ENCODE measurements around the gene BTBD6.

DNA sequence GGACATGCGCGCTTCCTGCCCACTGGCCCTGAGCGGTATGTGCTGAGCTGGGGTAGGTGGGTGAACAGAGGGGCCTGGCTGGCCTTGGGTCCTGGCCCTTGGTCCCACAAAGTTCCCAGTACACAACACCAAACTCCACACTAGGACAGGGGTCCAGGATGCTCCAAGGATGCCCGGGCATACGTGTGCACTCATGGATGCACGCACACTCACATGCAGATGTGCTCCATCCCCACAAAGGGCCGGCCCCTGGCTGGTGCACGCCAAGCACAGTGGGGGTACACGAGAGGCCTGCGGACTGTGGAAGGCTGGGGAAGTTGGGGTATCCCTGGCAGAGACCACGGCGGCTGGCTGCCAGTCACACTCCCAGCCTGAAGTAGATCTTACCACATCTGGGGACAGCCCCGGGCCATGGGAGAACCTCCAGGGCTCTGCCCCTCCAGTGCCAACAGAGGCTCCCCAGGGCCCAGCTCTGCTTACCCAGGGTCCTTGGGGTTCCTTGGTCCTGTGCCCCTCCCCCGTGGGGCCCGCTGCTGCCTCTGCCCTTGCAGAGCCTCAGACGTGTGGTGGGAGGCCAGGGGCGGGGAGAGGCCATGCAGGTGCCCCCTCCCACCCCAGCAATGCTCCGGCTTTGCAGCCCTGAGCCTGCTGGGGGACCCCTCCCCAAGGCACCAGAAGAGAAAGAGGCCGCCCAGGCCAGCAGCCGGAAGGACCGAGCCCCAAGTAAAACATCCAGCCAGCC lies 43.2 kb upstream of the BTBD6 start:
- TF ChIP-seq CTCF (IDR thresholded peaks at IDR 0.05), result no peak
- no peak for TF ChIP-seq ZFX (IDR thresholded peaks at IDR 0.05; ENCODE audit: borderline replicate concordance)
